ENCODE results near the gene ECHDC3. TPM values are rescaled to one million over a fixed set of nuclear protein-coding genes. Genes with fewer than 3 reads are reported as not detected.
"Not testable (repeated sequence)": the region's sequence is repeated elsewhere in the genome, so short reads cannot be mapped to it uniquely, and the experiment has no call there.

ECHDC3 gene, protein sequence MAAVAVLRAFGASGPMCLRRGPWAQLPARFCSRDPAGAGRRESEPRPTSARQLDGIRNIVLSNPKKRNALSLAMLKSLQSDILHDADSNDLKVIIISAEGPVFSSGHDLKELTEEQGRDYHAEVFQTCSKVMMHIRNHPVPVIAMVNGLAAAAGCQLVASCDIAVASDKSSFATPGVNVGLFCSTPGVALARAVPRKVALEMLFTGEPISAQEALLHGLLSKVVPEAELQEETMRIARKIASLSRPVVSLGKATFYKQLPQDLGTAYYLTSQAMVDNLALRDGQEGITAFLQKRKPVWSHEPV
- 17.4 and 26.0 TPM in 2 replicates for total RNA-seq

DNA sequence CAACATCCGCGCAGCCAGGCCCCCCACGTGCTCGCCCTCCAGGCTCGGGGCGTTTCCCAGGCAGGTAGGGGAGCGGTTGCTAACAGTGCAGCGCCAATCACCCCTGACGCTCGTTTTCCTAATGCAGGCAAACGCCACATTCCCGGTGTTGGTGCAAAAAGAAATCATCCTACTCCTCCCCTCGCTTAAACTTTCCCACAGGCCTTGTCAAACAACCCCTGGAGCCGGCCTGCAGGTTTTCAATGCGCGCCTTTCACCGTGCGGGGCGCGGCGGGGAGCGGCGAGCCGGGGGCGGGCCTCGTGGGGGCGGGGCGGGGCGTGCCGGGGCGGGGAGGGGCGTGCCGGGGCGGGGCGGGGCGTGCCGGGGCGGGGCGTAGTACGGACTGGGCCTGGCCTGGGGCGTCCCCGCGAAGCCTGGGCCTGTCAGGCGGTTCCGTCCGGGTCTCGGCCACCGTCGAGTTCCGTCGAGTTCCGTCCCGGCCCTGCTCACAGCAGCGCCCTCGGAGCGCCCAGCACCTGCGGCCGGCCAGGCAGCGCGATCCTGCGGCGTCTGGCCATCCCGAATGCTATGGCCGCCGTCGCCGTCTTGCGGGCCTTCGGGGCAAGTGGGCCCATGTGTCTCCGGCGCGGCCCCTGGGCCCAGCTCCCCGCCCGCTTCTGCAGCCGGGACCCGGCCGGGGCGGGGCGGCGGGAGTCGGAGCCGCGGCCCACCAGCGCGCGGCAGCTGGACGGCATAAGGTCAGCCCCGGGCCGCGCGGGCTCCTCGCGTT lies at the start of gene ECHDC3:
Gene ECHDC3, plus strand, starts transcription at position 374 of the 770 bp plus-strand sequence. Its CDS starts 195 bp downstream, at position 569.
- peak; percentile 36 for DNase-seq

DNA sequence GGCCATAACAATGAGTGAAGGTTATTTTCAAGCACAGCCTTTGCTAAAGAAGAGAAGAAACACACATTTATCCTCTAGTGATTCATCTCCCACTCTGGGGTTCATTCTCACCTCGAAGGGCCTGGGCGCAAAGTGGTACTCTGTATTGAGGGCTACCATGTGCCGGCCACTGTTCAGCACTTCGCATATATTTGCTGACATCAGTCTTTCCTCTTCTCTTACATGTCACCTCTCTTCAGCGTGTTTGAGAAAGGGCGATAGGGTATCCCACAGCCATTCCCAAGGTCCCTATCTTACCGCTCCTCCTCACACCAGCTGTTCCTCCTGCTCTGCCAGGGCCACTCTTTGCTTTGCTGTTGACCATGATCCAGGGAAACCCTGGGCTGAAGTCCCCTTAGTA lies 48.8 kb upstream of the ECHDC3 start:
- no peak for DNase-seq

DNA sequence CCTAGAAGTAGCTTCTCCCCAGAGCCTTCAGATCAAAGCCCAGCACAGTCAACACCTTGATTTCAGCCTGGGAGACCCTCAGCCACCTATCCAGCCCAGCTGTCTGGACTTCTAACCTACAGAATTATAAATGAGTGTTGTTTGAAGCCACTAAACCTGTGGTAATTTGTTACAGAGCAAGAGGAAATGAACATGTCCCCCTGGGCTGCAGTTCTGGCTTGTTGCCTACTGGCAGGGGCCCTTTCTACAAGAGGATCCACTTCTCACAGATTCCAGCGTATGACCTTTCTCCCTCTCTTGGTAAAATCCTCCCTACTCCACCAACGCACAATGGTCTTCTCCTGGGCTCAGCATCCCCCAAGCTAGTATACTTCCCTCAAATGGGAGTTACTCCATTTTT lies 46.4 kb upstream of the ECHDC3 start:
- no peak for DNase-seq

DNA sequence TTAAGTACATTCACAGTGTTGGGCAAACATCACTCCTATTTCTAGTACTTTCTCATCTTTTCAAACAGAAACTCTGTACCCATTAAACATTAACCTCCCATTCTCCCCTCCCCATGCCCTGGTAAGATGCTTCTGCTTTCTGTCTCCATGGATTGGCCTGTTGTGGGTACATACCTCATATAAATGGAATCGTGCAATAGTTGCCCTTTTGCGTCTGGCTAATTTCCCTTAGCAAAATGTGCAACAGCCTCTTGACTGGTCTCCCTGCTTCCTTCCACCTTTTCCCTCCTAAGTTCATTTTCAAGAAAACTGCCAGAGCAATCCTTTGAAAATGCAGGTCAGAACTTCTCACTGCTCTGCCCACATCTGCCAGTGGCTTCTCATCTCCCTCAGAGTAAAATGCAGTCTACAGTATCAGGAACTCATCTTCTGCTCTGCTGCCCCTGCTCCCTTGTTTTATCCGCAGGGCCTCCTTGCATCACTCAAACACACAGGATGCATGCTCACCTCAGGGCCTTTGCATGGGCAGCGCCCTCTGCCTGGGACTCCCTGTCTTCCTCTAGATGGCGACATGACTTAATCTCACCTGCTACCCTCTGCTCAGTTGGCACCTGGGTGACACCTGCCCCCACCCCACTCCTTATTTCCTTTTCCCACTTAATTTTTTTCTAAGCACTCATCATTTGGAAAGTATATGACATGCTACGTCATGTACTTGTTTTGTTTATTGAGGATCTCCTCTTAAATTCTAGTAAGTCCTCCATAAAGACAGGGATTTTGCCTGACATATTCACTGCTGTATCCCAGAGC lies 44.3 kb upstream of the ECHDC3 start:
- no peak for DNase-seq

DNA sequence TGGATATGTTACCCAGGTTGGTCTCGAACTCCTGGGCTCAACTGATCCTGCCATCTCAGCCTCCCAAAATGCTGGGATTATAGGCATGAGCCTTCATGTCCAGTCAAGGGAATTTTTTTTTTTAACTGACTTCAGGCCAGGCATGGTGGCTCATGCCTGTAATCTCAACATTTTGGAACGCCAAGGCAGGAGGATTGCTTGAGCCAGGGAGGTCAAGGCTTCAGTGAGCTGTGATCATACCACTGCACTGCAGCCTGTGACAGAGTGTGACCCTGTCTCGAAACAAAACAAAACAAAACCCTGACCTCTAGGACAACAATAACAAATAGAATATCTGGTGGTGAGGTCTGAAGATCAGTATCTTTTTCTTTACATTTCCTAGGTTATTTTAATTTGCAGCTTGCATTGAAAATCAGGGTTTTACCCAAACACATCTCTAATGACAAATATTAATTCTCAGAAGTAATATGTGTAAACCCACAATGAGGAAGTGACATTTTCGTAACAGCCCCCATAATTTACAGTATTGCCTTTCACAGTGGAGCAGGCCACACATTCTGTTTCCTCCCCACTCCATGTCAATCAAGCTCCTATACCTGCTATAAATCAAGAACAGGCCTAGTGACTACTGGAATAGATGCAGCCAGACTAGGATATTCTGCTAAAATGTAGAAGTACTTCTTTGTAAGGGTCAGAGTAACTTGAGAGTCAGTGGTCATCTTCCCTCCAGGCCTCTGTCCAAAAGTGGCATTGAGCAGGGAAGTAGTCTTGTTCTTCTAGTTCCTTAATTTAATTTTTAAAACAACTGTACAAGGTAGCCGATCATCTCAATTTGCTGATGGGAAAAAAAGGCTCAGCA lies 43.3 kb upstream of the ECHDC3 start:
- DNase-seq, result no peak

DNA sequence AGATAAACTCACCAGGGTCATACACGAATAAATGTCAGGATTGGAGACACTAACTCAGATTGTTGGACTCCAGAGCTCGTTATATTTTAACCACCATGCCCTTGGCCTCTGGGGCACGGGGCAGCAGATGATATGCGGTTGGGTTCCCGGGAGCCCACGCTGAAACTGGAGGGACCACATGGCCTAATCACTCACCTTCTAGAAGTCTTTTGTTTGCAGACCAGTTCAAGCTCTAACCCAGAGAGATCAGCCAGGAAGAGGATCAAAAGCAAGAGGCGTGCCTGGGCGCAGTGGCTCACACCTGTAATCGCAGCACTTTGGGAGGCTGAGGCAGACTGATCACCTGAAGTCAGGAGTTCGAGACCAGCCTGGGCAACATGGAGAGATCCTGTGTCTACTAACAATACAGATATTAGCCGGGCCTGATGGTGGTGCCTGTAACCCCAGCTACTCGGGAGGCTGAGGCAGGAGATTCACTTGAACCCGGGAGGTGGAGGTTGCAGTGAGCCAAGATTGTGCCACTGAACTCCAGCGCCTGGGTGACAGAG lies 42.6 kb upstream of the ECHDC3 start:
- DNase-seq, result no peak

DNA sequence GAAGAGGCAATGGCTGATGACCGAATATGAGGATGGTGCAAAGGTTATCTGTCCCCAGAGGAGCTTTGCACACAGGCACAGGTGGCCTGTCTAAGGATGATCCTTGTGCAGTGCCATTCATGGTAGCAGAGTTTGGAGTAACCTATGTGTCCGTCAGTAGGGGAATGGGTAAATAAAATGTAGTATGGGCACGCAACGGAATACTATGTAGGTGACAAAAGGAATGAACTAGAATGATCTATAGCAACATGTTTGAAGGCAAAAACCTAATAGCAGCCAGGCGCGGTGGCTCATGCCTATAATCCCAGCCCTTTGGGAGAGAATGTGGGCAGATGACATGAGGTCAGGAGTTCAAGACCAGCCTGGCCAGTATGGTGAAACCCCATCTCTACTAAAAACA lies 41.6 kb upstream of the ECHDC3 start:
- no peak for DNase-seq

DNA sequence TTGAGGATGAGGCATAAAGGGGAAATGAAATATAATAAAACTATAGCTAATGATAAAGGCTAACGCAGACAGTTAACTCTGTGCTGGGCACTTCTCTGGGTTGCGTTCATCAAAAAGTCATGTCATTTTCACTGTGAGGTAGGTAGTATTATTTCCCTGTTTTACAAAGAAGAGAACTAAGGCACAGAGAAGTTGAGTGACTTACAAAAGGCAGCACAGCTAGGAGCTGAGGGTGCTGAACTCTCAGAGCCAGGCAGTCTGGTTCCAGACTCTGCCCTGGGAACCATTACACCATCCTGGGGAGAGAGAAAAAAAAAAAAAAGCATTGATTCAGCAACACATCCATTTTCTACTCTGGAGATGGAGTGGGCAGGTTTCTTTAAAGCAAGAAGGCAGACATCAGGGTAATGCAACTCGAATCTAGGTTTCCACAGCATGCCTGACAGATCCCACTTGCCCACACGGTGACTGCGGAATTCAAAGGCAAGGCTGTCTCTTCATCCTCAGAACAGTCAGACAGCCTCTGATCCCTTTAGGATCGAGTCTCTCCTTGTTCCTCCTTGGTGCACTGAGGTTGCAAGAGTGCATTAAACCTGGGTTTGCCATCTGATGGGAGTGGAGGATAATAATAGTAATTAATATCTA lies 40.6 kb upstream of the ECHDC3 start:
- DNase-seq, result no peak

DNA sequence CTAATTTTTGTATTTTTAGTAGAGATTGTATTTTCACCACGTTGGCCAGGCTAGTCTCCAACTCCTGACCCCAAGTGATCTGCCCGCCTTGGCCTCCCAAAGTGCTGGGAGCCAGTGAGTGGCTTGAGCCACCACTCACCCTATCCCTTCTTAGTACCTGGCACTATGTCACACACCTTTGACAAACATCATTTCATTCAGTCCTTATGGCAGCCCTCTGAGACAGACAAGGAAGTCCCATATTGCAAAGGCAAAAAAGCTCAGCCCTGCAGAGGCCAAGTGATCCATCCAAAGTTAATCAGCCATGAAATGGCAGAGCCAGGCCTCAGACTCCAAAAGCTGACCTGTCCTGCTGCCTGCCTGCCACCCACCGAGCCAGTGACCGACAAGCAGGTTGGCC lies 39.9 kb upstream of the ECHDC3 start:
- DNase-seq, result no peak

DNA sequence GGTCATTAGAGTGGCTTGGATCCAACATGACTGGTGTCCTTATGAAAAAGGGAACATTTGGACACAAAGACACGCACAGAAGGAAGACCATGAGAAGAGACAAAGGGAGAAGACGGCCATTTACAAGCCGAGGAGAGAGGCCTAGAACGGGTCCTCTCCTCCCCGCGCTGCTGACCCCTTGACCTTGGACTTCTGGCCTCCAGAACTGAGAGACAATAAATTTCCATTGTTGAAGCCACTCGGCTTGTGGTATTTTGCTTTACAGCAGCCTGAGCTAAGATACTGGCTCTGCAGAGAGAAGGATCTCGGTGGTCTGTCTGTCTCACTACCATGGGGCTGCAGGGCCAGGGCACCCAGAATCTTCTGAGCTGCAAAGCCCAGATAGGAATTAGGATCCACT lies 38.1 kb upstream of the ECHDC3 start:
- no peak for DNase-seq

DNA sequence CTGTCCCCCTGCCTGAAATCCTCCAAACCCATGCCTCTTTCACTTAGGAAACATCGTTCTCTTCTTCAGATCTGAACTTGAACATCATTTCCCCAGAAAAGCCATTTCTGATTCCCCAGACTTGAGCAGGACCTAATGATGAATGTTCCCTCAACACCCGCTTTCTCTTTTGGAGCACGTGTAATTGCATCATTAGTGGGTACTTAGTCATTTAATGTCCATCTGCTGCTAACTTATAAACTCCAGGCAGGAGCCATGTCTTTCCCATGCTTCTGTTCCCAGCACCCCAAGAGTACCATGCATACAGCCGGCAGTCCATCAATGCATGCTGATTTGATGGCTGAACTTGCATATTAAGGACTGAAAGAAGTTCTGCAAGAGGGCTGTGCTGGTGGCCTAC lies 36.5 kb upstream of the ECHDC3 start:
- DNase-seq, result no peak

DNA sequence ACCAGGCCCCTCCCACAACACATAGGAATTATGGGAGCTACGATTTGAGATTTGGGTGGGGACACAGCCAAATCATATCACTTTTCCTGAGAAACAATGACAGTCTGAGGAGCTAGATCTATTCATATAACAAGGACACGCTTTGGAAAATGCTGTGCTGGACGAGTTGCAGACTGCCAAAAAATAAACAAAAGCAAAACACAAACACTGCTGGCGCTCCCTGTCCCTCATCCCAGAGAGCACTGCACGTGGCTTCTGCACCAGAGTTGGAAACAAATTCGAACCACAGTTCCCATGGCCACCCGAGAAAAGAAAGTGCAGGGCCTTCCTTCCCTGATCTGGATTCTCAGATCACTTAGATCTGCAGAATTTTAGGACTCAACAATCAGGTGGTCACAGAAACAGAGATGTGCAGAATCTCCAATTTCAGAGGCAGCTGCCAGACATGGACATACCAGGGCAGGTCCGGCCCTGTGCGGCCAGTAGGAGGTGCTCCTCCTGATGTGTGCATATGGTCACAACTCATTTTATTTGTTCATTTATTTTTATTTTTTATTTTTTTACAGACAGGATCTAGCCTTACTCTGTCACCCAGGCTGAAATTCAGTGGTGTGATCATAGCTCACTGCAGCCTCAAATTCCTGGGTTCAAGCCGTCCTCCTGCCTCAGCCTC lies 35.2 kb upstream of the ECHDC3 start:
- no peak for DNase-seq

DNA sequence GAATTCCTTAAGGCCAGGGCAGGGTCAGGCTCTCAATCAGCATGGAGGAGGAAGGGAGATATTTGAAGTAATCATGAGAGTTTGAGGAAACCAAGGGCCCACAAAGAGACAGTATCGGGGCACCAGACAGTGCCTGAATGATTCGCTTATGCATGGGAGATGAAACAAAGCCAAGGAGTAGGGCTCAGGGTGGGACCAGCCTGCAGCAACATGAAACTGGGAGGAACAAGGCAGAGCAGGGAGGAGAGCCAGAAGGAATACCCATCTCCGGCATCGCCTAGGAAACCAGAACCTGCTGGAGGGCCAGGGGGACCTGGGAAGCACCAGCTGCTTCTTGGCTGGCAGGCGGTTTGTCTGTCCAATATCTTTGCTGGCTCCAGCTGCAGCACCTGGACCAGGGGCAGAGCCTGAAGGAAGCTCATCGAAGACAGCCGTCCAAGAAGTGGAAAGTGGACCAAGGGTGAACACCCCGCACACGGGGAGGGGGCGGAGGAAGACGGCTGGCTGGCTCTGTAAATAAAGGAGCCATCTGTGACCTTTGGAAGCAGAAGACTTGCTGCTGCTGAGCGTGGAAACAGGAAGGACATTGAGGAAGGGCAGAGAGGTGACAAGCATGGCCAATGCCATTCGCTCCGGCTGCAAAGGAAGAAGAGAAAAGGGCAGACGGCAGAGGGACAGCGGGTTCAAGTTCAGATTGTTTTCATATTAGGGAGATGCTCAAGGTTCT lies 34.4 kb upstream of the ECHDC3 start:
- DNase-seq, result no peak

DNA sequence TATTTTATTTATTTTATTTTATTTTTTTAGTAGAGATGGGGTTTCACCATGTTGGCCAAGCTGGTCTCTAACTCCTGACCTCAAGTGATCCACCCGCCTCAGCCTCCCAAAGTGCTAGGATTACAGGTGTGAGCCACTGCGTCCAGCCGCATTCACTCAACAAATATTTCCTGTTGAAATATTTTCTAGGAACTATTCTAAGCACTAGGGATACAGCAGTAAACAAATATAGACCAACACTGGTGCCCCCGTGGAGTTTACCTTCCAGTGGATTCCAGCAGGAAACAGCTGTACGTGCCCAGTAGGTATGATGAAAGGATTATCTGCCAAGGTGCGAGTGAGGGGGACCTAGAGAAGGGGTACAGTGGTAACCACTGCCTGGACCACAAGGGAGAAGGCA lies 33.4 kb upstream of the ECHDC3 start:
- DNase-seq, result not testable (repeated sequence)

DNA sequence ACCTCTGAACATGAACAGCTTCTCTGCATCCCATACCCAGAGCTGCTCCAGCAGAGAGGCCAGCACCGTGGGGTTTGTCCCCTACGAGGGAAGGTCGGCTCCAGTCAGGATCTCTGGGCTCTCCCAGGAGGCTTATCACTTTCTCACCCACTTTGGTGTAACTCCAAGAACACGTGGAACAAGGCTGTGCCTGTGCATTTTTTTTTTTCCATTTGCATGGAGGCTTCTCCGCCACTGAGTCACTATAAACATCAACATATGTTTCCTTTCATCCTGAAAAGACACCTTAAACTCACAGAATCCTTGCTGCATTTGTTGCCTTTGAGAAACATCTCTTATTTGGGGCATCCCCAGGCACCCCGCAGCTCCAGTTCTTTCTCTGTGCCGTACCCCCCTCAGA lies 29.4 kb upstream of the ECHDC3 start:
- no peak for DNase-seq

DNA sequence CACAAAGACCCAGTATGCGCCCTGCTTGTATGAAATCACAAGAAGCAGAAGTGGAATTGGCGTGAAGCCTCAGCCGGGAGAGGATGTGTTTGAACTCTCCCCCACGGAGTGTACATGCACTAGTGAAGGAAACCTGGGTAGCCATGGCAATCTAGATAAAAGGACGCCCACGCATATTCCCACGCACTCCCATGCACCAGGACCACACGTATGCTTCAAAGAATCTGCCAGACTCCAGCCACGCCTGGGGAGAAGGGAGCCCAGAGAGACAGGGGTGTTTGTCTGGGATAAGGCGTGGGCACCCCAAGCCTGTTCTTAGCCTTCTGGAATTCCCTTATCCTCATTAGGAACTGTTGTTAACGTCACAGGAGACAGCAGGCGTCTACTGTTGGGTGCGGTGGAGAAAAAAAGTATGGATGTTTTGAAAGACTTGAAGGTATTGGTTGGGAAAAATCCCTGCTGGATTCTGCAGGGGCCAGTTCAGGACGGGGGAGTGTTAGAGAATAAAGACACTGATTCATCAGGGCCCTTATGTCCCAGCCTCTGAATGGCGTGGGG lies 28.9 kb upstream of the ECHDC3 start:
- DNase-seq, result peak; percentile 14

DNA sequence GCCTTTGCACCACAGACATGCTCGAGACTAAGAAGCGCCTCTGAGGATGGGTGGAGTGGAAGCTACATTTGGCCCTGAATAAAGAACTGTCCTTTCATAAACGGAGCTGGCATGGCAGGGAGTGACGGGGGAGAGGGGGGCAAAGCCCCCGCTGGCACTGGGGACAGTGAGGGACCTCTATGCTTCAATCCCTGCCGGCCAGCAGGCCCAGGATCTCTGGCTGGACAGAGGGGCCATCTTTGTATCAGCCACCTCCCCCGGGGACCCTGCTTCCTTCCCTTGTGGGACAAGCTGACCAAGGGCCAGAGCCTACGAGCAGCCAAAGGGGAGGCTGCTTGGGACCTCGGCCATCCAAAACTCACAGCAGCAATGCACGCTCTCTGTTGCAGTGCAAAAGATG lies 28.2 kb upstream of the ECHDC3 start:
- no peak for DNase-seq

DNA sequence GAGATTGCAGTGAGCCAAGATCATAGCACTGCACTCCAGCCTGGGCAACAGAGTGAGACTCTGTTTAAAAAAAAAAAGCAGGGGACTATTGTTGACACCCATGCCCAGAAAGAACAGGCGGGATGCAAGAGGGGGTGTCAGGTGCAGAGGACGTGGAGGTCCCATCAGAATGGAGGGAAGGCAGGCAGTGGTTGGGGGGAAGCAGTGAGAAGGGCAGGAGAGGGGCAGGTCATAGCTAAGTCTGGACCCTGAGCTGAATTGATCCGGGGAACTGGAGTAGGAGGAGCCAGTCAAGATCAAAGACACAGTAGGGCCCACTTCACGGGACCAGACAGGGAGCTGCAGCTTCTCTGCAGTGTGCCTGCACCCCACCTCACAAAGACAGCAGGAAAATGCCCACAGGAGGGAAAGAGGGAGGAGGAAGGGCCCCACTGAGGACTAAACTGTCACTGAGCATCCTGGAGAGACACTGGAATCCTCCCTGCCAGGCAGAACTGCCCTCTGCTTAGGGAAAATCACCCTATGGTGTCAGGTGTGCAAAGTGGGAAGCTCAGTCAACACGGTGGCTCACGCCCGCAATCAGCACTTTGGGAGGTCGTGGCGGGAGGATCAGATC lies 27.3 kb upstream of the ECHDC3 start:
- no peak for DNase-seq

DNA sequence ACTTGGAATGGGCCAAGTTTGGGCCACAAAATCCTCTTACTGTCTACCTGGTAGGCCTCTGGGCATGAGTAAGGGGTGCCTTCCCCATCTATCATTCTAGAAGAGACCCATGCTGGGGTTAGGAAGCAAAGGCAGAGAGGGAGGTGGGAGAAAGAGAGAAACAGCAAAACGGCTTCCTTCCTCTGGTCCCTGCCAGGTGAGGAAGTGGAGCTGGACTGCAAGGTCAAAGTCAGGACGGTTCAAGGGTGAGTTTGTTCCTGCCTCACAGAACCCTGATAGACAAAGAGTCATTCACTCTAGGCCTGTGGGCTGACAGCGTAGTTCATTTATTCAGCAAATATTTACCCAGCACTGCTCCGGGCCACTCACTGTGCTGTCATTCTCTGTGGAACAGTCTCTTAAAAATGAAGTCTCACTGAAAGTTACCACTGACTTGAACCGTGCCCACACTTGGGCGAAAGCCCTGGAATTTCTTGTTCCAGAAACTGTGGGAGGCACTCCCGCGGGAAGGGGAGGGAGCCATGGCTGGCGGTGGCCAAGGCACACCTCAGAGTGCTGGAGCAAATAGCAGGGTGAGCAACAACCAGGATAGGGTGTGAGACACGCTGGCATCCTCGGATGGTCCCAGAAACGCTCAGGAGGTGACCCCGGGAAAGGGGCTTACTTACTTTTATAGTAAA lies 26.2 kb upstream of the ECHDC3 start:
- DNase-seq, result no peak
